GM23248 (cell line): Measurements from ENCODE around the gene CFAP65. TPM values are rescaled to one million over a fixed set of nuclear protein-coding genes. Genes with fewer than 3 reads are reported as not detected.
A peak's percentile ranks its signal among the peaks of the same experiment; 100 is the strongest.

Source experiments
- DNase-seq: peaks from one replicate; pipeline ENCODE4 v3.0.0-alpha.2; 2015
- H2AFZ ChIP-seq: fragments of 200-600 bp; sonication (generic); 2 replicates; pipeline ENCODE4 v1.6.1; 2016; ENCODE audit warnings: antibody characterized with exemption
- H3F3A ChIP-seq: fragments of 200-600 bp; sonication (generic); 2 replicates; pipeline ENCODE4 v1.6.1; 2016; ENCODE audit warnings: mild to moderate bottlenecking, antibody characterized with exemption, mixed run types; ENCODE audit not compliant: insufficient read depth
- H3K27ac ChIP-seq: fragments of 200-600 bp; sonication (generic); 2 replicates; pipeline ENCODE4 v1.5.1; 2016; ENCODE audit warnings: mild to moderate bottlenecking
- H3K27me3 ChIP-seq: fragments of 200-600 bp; sonication (generic); replicated peaks from 2 replicates; pipeline ENCODE4 v1.6.1; 2016; ENCODE audit warnings: mild to moderate bottlenecking; ENCODE audit not compliant: insufficient read depth
- H3K36me3 ChIP-seq: fragments of 200-600 bp; sonication (generic); 2 replicates; pipeline ENCODE4 v1.6.1; 2016; ENCODE audit warnings: low read depth, mild to moderate bottlenecking
- H3K4me1 ChIP-seq: fragments of 200-600 bp; sonication (generic); 2 replicates; pipeline ENCODE4 v1.6.1; 2016; ENCODE audit warnings: mild to moderate bottlenecking; ENCODE audit not compliant: insufficient read depth
- H3K4me2 ChIP-seq: fragments of 200-600 bp; sonication (generic); one replicate; pipeline ENCODE4 v1.6.1; 2016; ENCODE audit warnings: mild to moderate bottlenecking; ENCODE audit not compliant: unreplicated experiment
- H3K4me3 ChIP-seq: fragments of 200-600 bp; sonication (generic); 2 replicates; pipeline ENCODE4 v1.5.1; 2016; ENCODE audit warnings: mild to moderate bottlenecking
- H3K79me2 ChIP-seq: fragments of 200-600 bp; sonication (generic); 2 replicates; pipeline ENCODE4 v1.6.1; 2016; ENCODE audit warnings: mild to moderate bottlenecking; ENCODE audit not compliant: insufficient read depth
- H3K9ac ChIP-seq: fragments of 200-600 bp; sonication (generic); 2 replicates; pipeline ENCODE4 v1.6.1; 2016; ENCODE audit warnings: mild to moderate bottlenecking
- H3K9me2 ChIP-seq: fragments of 200-600 bp; sonication (generic); 2 replicates; pipeline ENCODE4 v1.6.1; 2016; ENCODE audit warnings: mixed run types, mild to moderate bottlenecking, moderate library complexity; ENCODE audit not compliant: insufficient read depth
- H3K9me3 ChIP-seq: fragments of 200-600 bp; sonication (generic); one replicate; pipeline ENCODE4 v1.6.1; 2017; ENCODE audit warnings: low read depth
- H4K20me1 ChIP-seq: fragments of 200-600 bp; sonication (generic); 2 replicates; pipeline ENCODE4 v1.6.0; 2016; ENCODE audit not compliant: insufficient read depth
- EZH2 ChIP-seq: fragments of 200-600 bp; sonication (generic); IDR thresholded peaks from 2 replicates; pipeline ENCODE4 v1.6.1; 2018; ENCODE audit warnings: antibody characterized with exemption, mild to moderate bottlenecking; ENCODE audit not compliant: insufficient read depth, poor library complexity, severe bottlenecking
- EZH2phosphoT487 ChIP-seq: fragments of 200-600 bp; sonication (generic); IDR thresholded peaks from 2 replicates; pipeline ENCODE4 v1.6.1; 2018; ENCODE audit warnings: antibody characterized with exemption, moderate library complexity, mild to moderate bottlenecking, low read depth; ENCODE audit not compliant: insufficient read depth
- WGBS, 2 experiments: methylation state at CpG; one replicate each; pipeline ENCODE4 v1.1.6; 2015 to 2017; ENCODE audit warnings: low lambda C conversion rate in 2 of 2, low coverage in 1 of 2; ENCODE audit errors: missing lambda C conversion rate in 2 of 2; 5-methylcytosine and 5-hydroxymethylcytosine counted together
- in situ Hi-C: fragments of 300-500 bp; cut with MboI; formaldehyde crosslinking; loops from 2 replicates; pipeline ENCODE4 v1.15.0; 2020
- polyA plus RNA-seq: library from polyadenylated mRNA; unstranded; fragments of >200 nt; fragmentation: Nextera tagmentation; extraction: Ambion mirVana; gene quantifications from 2 replicates; pipeline ENCODE4 v1.2.1, GENCODE V29; 2016
- total RNA-seq: library from RNA; depleted of rRNA; stranded (reverse); fragments of >200 nt; shearing (Covaris generic); gene quantifications from 2 replicates; pipeline ENCODE4 v1.2.3, GENCODE V29; 2014

CFAP65 gene
- total and polyA plus RNA-seq, 2 experiments from 2014 or later, result 0.08 TPM; not detected in 1

GRCh38 chr2:218961229-218961628 is 80.1 kb downstream of the CFAP65 start:
- 0 to 10% methylated on average over 4 of the region's 4 CpGs for WGBS, 2 experiments
- TF ChIP-seq EZH2phosphoT487 (0 out of 2 replicates have a peak, but pooled peaks have one; percentile 54), EZH2 (peak; percentile 87)

GRCh38 chr2:218960309-218961165 is 80.8 kb downstream of the CFAP65 start:
- in situ Hi-C loops, result no loop called here
- Histone ChIP-seq H3K4me2 (no peak overlapping the region), H3K27me3 (peaks cover 48% of the 10 kb centered on the region)

More at GRCh38 chr2:218961229-218961628, 80.1 kb downstream of the CFAP65 start:
- H3K9me3 ChIP-seq, result no peaks in the 10 kb centered on the region
- H3K9me2 ChIP-seq, result no peaks in the 10 kb centered on the region
- no peaks in the 10 kb centered on the region for H3K36me3 ChIP-seq
- H3F3A ChIP-seq, result no peaks in the 10 kb centered on the region; the same call in 1 of the 2 replicates
- DNase-seq, result no peak
- in situ Hi-C loops, result no loop called here
- no peaks in the 10 kb centered on the region for H4K20me1 ChIP-seq
- no peak overlapping the region for H3K9ac ChIP-seq
- no peak overlapping the region for H3K27ac ChIP-seq
- no peak overlapping the region for H3K4me3 ChIP-seq
- peaks cover 45% of the 10 kb centered on the region for H3K27me3 ChIP-seq
- no peak overlapping the region for H3K4me2 ChIP-seq
- H3K4me1 ChIP-seq, result no peaks in the 10 kb centered on the region
- H3K79me2 ChIP-seq, result no peaks in the 10 kb centered on the region
- H2AFZ ChIP-seq, result no peak overlapping the region

GRCh38 chr2:218959761-218960308 is 81.5 kb downstream of the CFAP65 start:
- H3K9me2 ChIP-seq, result no peaks in the 10 kb centered on the region
- peak overlapping the region; percentile 80 for H3K4me2 ChIP-seq
- peak overlapping the region; percentile 69 for H3K4me3 ChIP-seq
- 0 out of 2 replicates have a peak, but pooled peaks have one; percentile 80 for TF ChIP-seq EZH2phosphoT487
- TF ChIP-seq EZH2, result no peak
- H3K27me3 ChIP-seq, result peaks cover 48% of the 10 kb centered on the region
- H3K4me1 ChIP-seq, result no peaks in the 10 kb centered on the region
- H3K27ac ChIP-seq, result no peak overlapping the region
- peak overlapping the region; percentile 63 for H2AFZ ChIP-seq
- no peaks in the 10 kb centered on the region for H4K20me1 ChIP-seq
- 1 to 2% methylated on average over 25 to 34 of the region's 67 CpGs for WGBS, 2 experiments
- no peaks in the 10 kb centered on the region for H3K79me2 ChIP-seq
- in situ Hi-C loops, result no loop called here
- H3K36me3 ChIP-seq, result no peaks in the 10 kb centered on the region
- no peaks in the 10 kb centered on the region; the same call in 1 of the 2 replicates for H3F3A ChIP-seq
- H3K9ac ChIP-seq, result no peak overlapping the region
- no peak for DNase-seq
- H3K9me3 ChIP-seq, result no peaks in the 10 kb centered on the region

More at GRCh38 chr2:218960309-218961165, 80.8 kb downstream of the CFAP65 start:
- TF ChIP-seq EZH2phosphoT487 (no peak), EZH2 (peak; percentile 64)
- Histone ChIP-seq H3K4me1 (no peaks in the 10 kb centered on the region), H4K20me1 (no peaks in the 10 kb centered on the region), H3K9me2 (no peaks in the 10 kb centered on the region), H3K9me3 (no peaks in the 10 kb centered on the region), H2AFZ (no peak overlapping the region), H3K9ac (no peak overlapping the region), H3K27ac (no peak overlapping the region), H3F3A (no peaks in the 10 kb centered on the region; the same call in 1 of the 2 replicates), H3K36me3 (no peaks in the 10 kb centered on the region), H3K79me2 (no peaks in the 10 kb centered on the region), H3K4me3 (no peak overlapping the region)
- no peak for DNase-seq
- 3% methylated on average over 78 to 79 of the region's 87 CpGs for WGBS, 2 experiments

GRCh38 chr2:218959141-218959731 is 82.1 kb downstream of the CFAP65 start, which contains the start of gene CDK5R2:
CDK5R2 (plus strand) TSS chr2:218959666; CDS start chr2:218959821, 155 bp downstream.
- peak within 1 kb of the TSS; percentile 69 for H3K4me3 ChIP-seq
- TF ChIP-seq EZH2, result no peak
- no peak for TF ChIP-seq EZH2phosphoT487
- no peaks in the 10 kb centered on the region for H4K20me1 ChIP-seq
- H3K4me2 ChIP-seq, result peak within 1 kb of the TSS; percentile 80
- no peaks in the 10 kb centered on the region for H3K36me3 ChIP-seq
- no peaks in the 10 kb centered on the region for H3K9me2 ChIP-seq
- H2AFZ ChIP-seq, result peak within 1 kb of the TSS; percentile 63
- H3F3A ChIP-seq, result no peaks in the 10 kb centered on the region; the same call in 1 of the 2 replicates
- H3K9ac ChIP-seq, result no peak within 1 kb of the TSS
- no peaks in the 10 kb centered on the region for H3K9me3 ChIP-seq
- no peaks in the 10 kb centered on the region for H3K4me1 ChIP-seq
- H3K27ac ChIP-seq, result no peak within 1 kb of the TSS
- 4 to 6% methylated on average over 21 to 34 of the region's 37 CpGs for WGBS, 2 experiments
- DNase-seq, result peak; percentile 85
- H3K27me3 ChIP-seq, result peaks cover 44% of the 10 kb centered on the region
- no peaks in the 10 kb centered on the region for H3K79me2 ChIP-seq
- in situ Hi-C loops, result no loop called here
